Measurements from ENCODE around the gene PANX2.

The PANX2 gene

GRCh38 chr22:50216055-50216683 is 45.6 kb downstream of the PANX2 start:
- DNase-seq (ENCODE audit: low read depth): no peak

GRCh38 chr22:50216684-50217520 is 46.4 kb downstream of the PANX2 start:
- DNase-seq (ENCODE audit: low read depth): no peak

- DNase-seq (ENCODE audit: low read depth): no peak
These were observed 47.1 kb downstream of the PANX2 start for GRCh38 chr22:50217543-50218152.

- no peak for DNase-seq (ENCODE audit: low read depth)
These were observed 47.8 kb downstream of the PANX2 start for GRCh38 chr22:50218153-50218995.

GRCh38 chr22:50218996-50219727 is 48.6 kb downstream of the PANX2 start:
- DNase-seq (ENCODE audit: low read depth): no peak

- DNase-seq (ENCODE audit: low read depth): no peak
These were observed 49.5 kb downstream of the PANX2 start for GRCh38 chr22:50219800-50220602.

- no peak for DNase-seq (ENCODE audit: low read depth)
These were observed 50.3 kb downstream of the PANX2 start for GRCh38 chr22:50220603-50221409.

- DNase-seq (ENCODE audit: low read depth): no peak
These were observed 51.1 kb downstream of the PANX2 start for GRCh38 chr22:50221410-50222300.

GRCh38 chr22:50222508-50222907 is 52.0 kb downstream of the PANX2 start:
- DNase-seq (ENCODE audit: low read depth): no peak

GRCh38 chr22:50224071-50224470 is 53.5 kb downstream of the PANX2 start:
- no peak for DNase-seq (ENCODE audit: low read depth)

- DNase-seq (ENCODE audit: low read depth): no peak
These were observed 54.9 kb downstream of the PANX2 start for GRCh38 chr22:50225200-50225969.

- DNase-seq (ENCODE audit: low read depth): no peak
These were observed 55.7 kb downstream of the PANX2 start for GRCh38 chr22:50226063-50226874.

GRCh38 chr22:50226875-50227165 is 56.3 kb downstream of the PANX2 start:
- no peak for DNase-seq (ENCODE audit: low read depth)

GRCh38 chr22:50227579-50228215 is 57.2 kb downstream of the PANX2 start:
- no peak for DNase-seq (ENCODE audit: low read depth)

GRCh38 chr22:50228366-50228765 is 57.8 kb downstream of the PANX2 start:
- DNase-seq (ENCODE audit: low read depth): no peak

GRCh38 chr22:50229370-50229769 is 58.8 kb downstream of the PANX2 start:
- DNase-seq (ENCODE audit: low read depth): no peak
